Measurements from ENCODE around the gene CELSR2. TPM values are rescaled to one million over a fixed set of nuclear protein-coding genes. Genes with fewer than 3 reads are reported as not detected.

Gene CELSR2
- total RNA-seq, 1 donor from 2014 or later = 3.8 TPM

- no peak for DNase-seq (ENCODE audit: low spot score)
- Mint-ChIP-seq H3K27ac (no peak overlapping the region), H3K36me3 (ENCODE audit: low read depth) (no peaks in the 10 kb centered on the region), H3K27me3 (ENCODE audit: low read depth) (peaks cover 27% of the 10 kb centered on the region), H3K4me3 (ENCODE audit: low read depth) (peak overlapping the region; percentile 58), H3K9me3 (no peaks in the 10 kb centered on the region), H3K4me1 (ENCODE audit: low read depth) (peaks cover 4% of the 10 kb centered on the region)
- intact Hi-C loops (cut with micrococcal nuclease) = no loop called here
These were observed 1.3 kb downstream of the CELSR2 start for GRCh38 chr1:109250454-109251276.

DNA sequence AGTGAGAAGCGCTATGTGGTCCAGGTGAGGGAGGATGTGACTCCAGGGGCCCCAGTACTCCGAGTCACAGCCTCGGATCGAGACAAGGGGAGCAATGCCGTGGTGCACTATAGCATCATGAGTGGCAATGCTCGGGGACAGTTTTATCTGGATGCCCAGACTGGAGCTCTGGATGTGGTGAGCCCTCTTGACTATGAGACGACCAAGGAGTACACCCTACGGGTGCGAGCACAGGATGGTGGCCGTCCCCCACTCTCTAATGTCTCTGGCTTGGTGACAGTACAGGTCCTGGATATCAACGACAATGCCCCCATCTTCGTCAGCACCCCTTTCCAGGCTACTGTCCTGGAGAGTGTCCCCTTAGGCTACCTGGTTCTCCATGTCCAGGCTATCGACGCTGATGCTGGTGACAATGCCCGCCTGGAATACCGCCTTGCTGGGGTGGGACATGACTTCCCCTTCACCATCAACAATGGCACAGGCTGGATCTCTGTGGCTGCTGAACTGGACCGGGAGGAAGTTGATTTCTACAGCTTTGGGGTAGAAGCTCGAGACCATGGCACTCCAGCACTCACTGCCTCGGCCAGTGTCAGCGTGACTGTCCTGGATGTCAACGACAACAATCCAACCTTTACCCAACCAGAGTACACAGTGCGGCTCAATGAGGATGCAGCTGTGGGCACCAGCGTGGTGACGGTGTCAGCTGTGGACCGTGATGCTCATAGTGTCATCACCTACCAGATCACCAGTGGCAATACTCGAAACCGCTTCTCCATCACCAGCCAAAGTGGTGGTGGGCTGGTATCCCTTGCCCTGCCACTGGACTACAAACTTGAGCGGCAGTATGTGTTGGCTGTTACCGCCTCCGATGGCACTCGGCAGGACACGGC lies 2.2 kb downstream of the CELSR2 start:
- Mint-ChIP-seq H3K9me3 (no peaks in the 10 kb centered on the region), H3K4me1 (ENCODE audit: low read depth) (peaks cover 4% of the 10 kb centered on the region), H3K36me3 (ENCODE audit: low read depth) (no peaks in the 10 kb centered on the region), H3K27ac (no peak overlapping the region), H3K27me3 (ENCODE audit: low read depth) (peaks cover 26% of the 10 kb centered on the region), H3K4me3 (ENCODE audit: low read depth) (peak overlapping the region; percentile 24)
- intact Hi-C loops (cut with micrococcal nuclease) = no loop called here
- DNase-seq (ENCODE audit: low spot score) = no peak

DNA sequence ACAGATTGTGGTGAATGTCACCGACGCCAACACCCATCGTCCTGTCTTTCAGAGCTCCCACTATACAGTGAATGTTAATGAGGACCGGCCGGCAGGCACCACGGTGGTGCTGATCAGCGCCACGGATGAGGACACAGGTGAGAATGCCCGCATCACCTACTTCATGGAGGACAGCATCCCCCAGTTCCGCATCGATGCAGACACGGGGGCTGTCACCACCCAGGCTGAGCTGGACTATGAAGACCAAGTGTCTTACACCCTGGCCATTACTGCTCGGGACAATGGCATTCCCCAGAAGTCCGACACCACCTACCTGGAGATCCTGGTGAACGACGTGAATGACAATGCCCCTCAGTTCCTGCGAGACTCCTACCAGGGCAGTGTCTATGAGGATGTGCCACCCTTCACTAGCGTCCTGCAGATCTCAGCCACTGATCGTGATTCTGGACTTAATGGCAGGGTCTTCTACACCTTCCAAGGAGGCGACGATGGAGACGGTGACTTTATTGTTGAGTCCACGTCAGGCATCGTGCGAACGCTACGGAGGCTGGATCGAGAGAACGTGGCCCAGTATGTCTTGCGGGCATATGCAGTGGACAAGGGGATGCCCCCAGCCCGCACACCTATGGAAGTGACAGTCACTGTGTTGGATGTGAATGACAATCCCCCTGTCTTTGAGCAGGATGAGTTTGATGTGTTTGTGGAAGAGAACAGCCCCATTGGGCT lies 3.0 kb downstream of the CELSR2 start:
- no peaks in the 10 kb centered on the region for H3K9me3 Mint-ChIP-seq
- no peak overlapping the region for H3K4me3 Mint-ChIP-seq (ENCODE audit: low read depth)
- H3K27ac Mint-ChIP-seq = no peak overlapping the region
- H3K36me3 Mint-ChIP-seq (ENCODE audit: low read depth) = no peaks in the 10 kb centered on the region
- intact Hi-C loops (cut with micrococcal nuclease) = no loop called here
- peaks cover 24% of the 10 kb centered on the region for H3K27me3 Mint-ChIP-seq (ENCODE audit: low read depth)
- peaks cover 4% of the 10 kb centered on the region for H3K4me1 Mint-ChIP-seq (ENCODE audit: low read depth)
- no peak for DNase-seq (ENCODE audit: low spot score)

GRCh38 chr1:109252893-109253802 lies 3.8 kb downstream of the CELSR2 start:
- no peak overlapping the region for H3K4me3 Mint-ChIP-seq (ENCODE audit: low read depth)
- no peaks in the 10 kb centered on the region for H3K9me3 Mint-ChIP-seq
- peaks cover 4% of the 10 kb centered on the region for H3K4me1 Mint-ChIP-seq (ENCODE audit: low read depth)
- intact Hi-C loops (cut with micrococcal nuclease) = no loop called here
- H3K27ac Mint-ChIP-seq = no peak overlapping the region
- H3K27me3 Mint-ChIP-seq (ENCODE audit: low read depth) = peaks cover 17% of the 10 kb centered on the region
- no peaks in the 10 kb centered on the region for H3K36me3 Mint-ChIP-seq (ENCODE audit: low read depth)
- DNase-seq (ENCODE audit: low spot score) = no peak

- Mint-ChIP-seq H3K27me3 (ENCODE audit: low read depth) (peaks cover 16% of the 10 kb centered on the region), H3K4me3 (ENCODE audit: low read depth) (no peak overlapping the region), H3K36me3 (ENCODE audit: low read depth) (no peaks in the 10 kb centered on the region), H3K4me1 (ENCODE audit: low read depth) (peaks cover 3% of the 10 kb centered on the region), H3K9me3 (no peaks in the 10 kb centered on the region), H3K27ac (no peak overlapping the region)
- intact Hi-C loops (cut with micrococcal nuclease) = no loop called here
- DNase-seq (ENCODE audit: low spot score) = no peak
These were observed 4.7 kb downstream of the CELSR2 start for GRCh38 chr1:109253803-109254620.

DNA sequence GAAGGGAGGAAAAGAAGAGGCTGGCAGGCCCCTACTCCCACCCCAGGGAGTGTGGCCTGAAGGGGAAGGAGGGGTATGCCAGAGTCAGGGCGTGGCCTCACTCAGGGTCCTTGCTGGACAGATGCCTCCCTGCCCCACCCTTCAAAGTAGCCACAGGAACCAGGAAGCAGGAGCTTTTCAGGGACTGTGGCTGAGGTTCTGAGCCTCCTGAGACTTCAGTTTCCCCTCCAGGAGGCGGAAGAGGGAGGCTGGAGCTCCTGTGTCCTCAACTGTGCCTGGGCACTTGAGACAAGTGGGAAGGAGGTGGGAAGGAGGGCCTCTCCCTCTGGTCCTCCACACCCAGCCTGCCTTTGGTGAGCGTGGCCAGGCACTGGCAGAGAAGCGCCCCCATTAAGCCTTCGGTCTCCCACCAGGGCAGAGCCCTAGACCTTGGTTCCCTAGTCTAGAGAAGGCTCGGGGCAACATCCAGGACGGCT lies 5.3 kb downstream of the CELSR2 start:
- Mint-ChIP-seq H3K36me3 (ENCODE audit: low read depth) (no peaks in the 10 kb centered on the region), H3K27me3 (ENCODE audit: low read depth) (peaks cover 16% of the 10 kb centered on the region), H3K27ac (no peak overlapping the region), H3K4me3 (ENCODE audit: low read depth) (no peak overlapping the region), H3K9me3 (no peaks in the 10 kb centered on the region), H3K4me1 (ENCODE audit: low read depth) (no peaks in the 10 kb centered on the region)
- intact Hi-C loops (cut with micrococcal nuclease) = no loop called here
- no peak for DNase-seq (ENCODE audit: low spot score)

GRCh38 chr1:109255097-109255651 lies 5.8 kb downstream of the CELSR2 start:
- Mint-ChIP-seq H3K4me1 (ENCODE audit: low read depth) (no peaks in the 10 kb centered on the region), H3K4me3 (ENCODE audit: low read depth) (no peak overlapping the region), H3K9me3 (no peaks in the 10 kb centered on the region), H3K27ac (no peak overlapping the region), H3K36me3 (ENCODE audit: low read depth) (no peaks in the 10 kb centered on the region), H3K27me3 (ENCODE audit: low read depth) (peaks cover 16% of the 10 kb centered on the region)
- intact Hi-C loops (cut with micrococcal nuclease) = no loop called here
- DNase-seq (ENCODE audit: low spot score) = no peak

DNA sequence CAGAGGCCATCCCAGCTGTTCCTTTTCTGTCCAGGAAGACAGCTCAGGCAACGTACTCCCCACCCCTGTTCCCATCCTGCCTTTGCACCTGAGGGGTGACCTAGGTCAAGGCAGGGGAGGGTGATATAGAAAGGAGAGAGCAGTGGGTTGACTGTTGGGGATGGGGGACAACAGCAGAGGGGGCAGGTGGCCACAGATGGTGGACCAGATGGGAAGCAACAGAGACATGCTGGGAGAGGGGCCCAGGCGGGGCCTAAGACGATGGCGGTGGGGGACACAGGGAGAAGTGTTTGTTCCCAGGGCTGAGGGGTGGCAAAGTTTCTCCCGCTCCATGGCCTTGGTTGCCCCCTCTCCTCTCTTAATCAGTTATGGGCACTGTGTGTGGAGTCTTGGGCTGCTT lies 6.3 kb downstream of the CELSR2 start:
- intact Hi-C loops (cut with micrococcal nuclease) = no loop called here
- Mint-ChIP-seq H3K9me3 (no peaks in the 10 kb centered on the region), H3K27ac (no peak overlapping the region), H3K27me3 (ENCODE audit: low read depth) (peaks cover 15% of the 10 kb centered on the region), H3K4me3 (ENCODE audit: low read depth) (no peak overlapping the region), H3K4me1 (ENCODE audit: low read depth) (no peaks in the 10 kb centered on the region), H3K36me3 (ENCODE audit: low read depth) (no peaks in the 10 kb centered on the region)
- no peak for DNase-seq (ENCODE audit: low spot score)

GRCh38 chr1:109256085-109256484 lies 6.7 kb downstream of the CELSR2 start:
- DNase-seq (ENCODE audit: low spot score) = no peak
- intact Hi-C loops (cut with micrococcal nuclease) = no loop called here
- H3K36me3 Mint-ChIP-seq (ENCODE audit: low read depth) = no peaks in the 10 kb centered on the region
- no peak overlapping the region for H3K4me3 Mint-ChIP-seq (ENCODE audit: low read depth)
- H3K27me3 Mint-ChIP-seq (ENCODE audit: low read depth) = peaks cover 12% of the 10 kb centered on the region
- H3K4me1 Mint-ChIP-seq (ENCODE audit: low read depth) = no peaks in the 10 kb centered on the region
- no peaks in the 10 kb centered on the region for H3K9me3 Mint-ChIP-seq
- H3K27ac Mint-ChIP-seq = no peak overlapping the region

- Mint-ChIP-seq H3K9me3 (no peaks in the 10 kb centered on the region), H3K4me1 (ENCODE audit: low read depth) (no peaks in the 10 kb centered on the region), H3K36me3 (ENCODE audit: low read depth) (no peaks in the 10 kb centered on the region), H3K4me3 (ENCODE audit: low read depth) (no peak overlapping the region), H3K27me3 (ENCODE audit: low read depth) (peaks cover 2% of the 10 kb centered on the region), H3K27ac (no peak overlapping the region)
- intact Hi-C loops (cut with micrococcal nuclease) = no loop called here
- no peak for DNase-seq (ENCODE audit: low spot score)
These were observed 7.8 kb downstream of the CELSR2 start for GRCh38 chr1:109256971-109257681.

Data from activated T-helper 2 cell treated with anti-CD3 and anti-CD28 coated beads, Interferon-gamma antibody, Interleukin-2, Interleukin-4, amounts not matched to agents 10 μg/mL and 5 μg/mL and 100 μg/mL, durations not matched to agents 14 hours and 24 hours and 36 hours (primary cell).